Mucosa of descending colon (tissue), 3 donors: Measurements from ENCODE around the gene IFT122. TPM values are rescaled to one million over a fixed set of nuclear protein-coding genes. Genes with fewer than 3 reads are reported as not detected.
"Not testable (repeated sequence)": the region's sequence is repeated elsewhere in the genome, so short reads cannot be mapped to it uniquely, and the experiment has no call there.

ENCODE experiments used
- ATAC-seq: fragments of 200-7000 bp; cut with Tn5 transposase; one replicate; pipeline ENCODE4 v1.9.1; 2020; ENCODE audit warnings: mild to moderate bottlenecking, moderate library complexity
- DNase-seq, 3 donors: peaks; one replicate each; pipeline ENCODE4 v3.0.0-alpha.2; 2020
- H3K36me3 ChIP-seq: fragments of 200-600 bp; one replicate; pipeline ENCODE4 v1.8.0; 2021; ENCODE audit warnings: low read depth, mild to moderate bottlenecking
- H3K4me1 ChIP-seq: fragments of 200-600 bp; one replicate; pipeline ENCODE4 v1.8.0; 2021; ENCODE audit warnings: low read depth, mild to moderate bottlenecking
- H3K4me3 ChIP-seq: fragments of 200-600 bp; one replicate; pipeline ENCODE4 v1.8.0; 2021; ENCODE audit warnings: mild to moderate bottlenecking
- H3K9me3 ChIP-seq: fragments of 200-600 bp; one replicate; pipeline ENCODE4 v1.8.0; 2021; ENCODE audit warnings: mild to moderate bottlenecking
- intact Hi-C, 2 donors: fragments of 100-400 bp; cut with DNase I in 1 of 2; cut with micrococcal nuclease in 1 of 2; formaldehyde crosslinking; loops; one replicate each; pipeline versions ENCODE4 v1.11.0 to v1.11.1; 2022; cut with DNase I, micrococcal nuclease
- total RNA-seq, 3 donors: library from RNA; stranded (reverse); fragmentation: NEBNext Ultra II Directional in 2 of 3; extraction: Animal tissue kit (Norgen Biotek cat#: 25700) in 2 of 3; gene quantifications; one replicate each; pipeline versions ENCODE4 v1.2.1 to v1.2.4, GENCODE V29; 2021 to 2023
- TF ChIP-seq, protein P1 (sequence below): fragments of 200-600 bp; IDR thresholded peaks from one replicate; pipeline ENCODE4 v1.8.0; 2022; ENCODE audit warnings: antibody characterized with exemption, mild to moderate bottlenecking
- donor health status: DM: no; HTN: no; CAD: no; lungs with moderate emphysema.
- donor health status: DM: no; HTN: no; CAD: no.
- donor health status: DM: no; HTN: yes; CAD: no.

IFT122 gene
- total RNA-seq, 3 donors from 2014 or later: 24.6 to 35.0 (median 29.6) TPM

DNA sequence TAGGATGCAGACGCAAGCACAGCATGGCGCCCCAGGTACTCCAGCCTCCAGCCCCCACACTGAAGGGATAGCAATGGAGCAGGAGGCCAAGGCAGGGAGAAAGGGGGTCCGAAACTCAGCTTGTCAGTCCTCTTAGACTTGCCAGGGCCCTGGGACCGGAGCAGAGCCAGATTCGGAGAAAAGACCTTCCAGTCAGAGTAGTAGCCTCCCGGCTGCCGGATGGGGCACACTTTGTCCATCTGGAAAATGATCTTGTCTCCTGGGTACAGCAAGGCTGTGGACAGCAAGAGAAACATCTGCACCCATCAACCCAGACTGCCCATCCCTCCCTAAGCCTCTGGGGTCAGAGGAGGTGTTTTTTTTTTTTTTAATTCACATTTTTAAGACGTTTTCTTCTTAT, 35.9 kb upstream of the IFT122 start:
- Histone ChIP-seq H3K4me1 (no peaks in the 10 kb centered on the region), H3K9me3 (no peaks in the 10 kb centered on the region), H3K4me3 (no peak overlapping the region), H3K36me3 (no peaks in the 10 kb centered on the region)
- ATAC-seq (no peak), DNase-seq (no peak)
- TF ChIP-seq, protein P1, sequence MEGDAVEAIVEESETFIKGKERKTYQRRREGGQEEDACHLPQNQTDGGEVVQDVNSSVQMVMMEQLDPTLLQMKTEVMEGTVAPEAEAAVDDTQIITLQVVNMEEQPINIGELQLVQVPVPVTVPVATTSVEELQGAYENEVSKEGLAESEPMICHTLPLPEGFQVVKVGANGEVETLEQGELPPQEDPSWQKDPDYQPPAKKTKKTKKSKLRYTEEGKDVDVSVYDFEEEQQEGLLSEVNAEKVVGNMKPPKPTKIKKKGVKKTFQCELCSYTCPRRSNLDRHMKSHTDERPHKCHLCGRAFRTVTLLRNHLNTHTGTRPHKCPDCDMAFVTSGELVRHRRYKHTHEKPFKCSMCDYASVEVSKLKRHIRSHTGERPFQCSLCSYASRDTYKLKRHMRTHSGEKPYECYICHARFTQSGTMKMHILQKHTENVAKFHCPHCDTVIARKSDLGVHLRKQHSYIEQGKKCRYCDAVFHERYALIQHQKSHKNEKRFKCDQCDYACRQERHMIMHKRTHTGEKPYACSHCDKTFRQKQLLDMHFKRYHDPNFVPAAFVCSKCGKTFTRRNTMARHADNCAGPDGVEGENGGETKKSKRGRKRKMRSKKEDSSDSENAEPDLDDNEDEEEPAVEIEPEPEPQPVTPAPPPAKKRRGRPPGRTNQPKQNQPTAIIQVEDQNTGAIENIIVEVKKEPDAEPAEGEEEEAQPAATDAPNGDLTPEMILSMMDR: no peak
- intact Hi-C loops: no loop called here

DNA sequence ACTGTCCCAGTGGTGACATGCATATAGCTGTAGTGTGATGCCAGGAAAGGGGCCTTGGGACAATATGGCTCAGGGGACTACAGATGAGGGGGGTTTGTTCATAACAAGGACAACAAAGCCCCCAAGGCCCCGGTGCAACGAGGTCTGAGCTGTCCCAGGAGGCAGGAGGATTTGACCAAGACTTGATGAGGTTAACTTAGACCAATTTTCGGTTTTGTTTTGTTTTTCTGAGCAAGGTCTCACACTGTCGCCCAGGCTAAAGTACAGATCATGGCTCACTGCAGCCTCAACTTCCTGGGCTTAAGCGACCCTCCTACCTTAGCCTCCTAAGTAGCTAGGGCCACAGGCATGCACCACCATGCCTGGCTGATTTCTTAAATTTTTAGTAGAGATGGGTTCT, 35.4 kb upstream of the IFT122 start:
- intact Hi-C loops: no loop called here
- Histone ChIP-seq H3K4me3 (no peak overlapping the region), H3K9me3 (no peaks in the 10 kb centered on the region), H3K4me1 (no peaks in the 10 kb centered on the region), H3K36me3 (no peaks in the 10 kb centered on the region)
- ATAC-seq (no peak), DNase-seq (no peak)
- TF ChIP-seq, protein P1: no peak

DNA sequence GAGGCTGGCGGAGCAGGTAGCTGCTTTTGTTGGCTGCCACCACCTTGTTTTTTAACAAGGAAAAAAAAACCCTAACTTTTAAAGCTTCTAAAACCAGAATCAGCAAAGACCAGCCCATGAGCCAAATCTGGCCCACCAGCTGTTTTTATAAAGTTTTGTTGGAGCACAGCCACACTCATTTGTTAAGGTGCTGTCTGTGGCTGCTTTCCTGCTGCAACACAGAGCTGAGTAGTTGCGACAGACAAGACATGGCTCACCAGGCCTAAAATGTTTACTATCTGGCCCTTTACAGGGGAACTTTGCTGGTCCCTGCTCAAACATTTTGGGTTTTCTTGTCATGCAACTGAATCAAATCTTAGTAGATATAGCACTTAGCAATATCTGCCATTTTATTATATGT, 30.5 kb upstream of the IFT122 start:
- Histone ChIP-seq H3K36me3 (no peaks in the 10 kb centered on the region), H3K9me3 (no peaks in the 10 kb centered on the region), H3K4me1 (peaks cover 5% of the 10 kb centered on the region), H3K4me3 (no peak overlapping the region)
- ATAC-seq (no peak), DNase-seq (no peak)
- intact Hi-C loops: no loop called here
- TF ChIP-seq, protein P1: no peak

DNA sequence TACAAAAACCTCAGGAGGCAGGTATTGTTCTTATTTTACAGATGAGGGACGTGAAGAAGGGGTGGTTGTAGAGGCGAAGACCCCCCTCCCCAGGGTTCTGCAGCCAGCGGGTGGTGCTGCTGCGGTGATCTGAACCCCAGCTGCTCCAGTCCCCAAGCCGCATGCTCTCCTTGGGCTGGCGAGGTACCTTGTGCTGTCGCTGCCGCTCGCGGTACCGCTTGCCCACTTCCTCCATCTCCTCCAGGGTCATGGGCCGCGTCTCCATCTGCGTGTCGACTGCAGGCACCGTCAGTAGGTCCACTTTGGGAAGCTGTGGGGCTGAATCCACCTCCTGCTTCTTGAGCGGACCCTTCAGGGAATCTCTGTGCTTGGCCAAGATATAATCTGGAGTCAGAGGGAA, 29.1 kb upstream of the IFT122 start:
- Histone ChIP-seq H3K4me3 (no peak overlapping the region), H3K36me3 (no peaks in the 10 kb centered on the region), H3K9me3 (no peaks in the 10 kb centered on the region), H3K4me1 (peaks cover 5% of the 10 kb centered on the region)
- ATAC-seq (no peak), DNase-seq (no peak)
- TF ChIP-seq, protein P1: no peak
- intact Hi-C loops: no loop called here

DNA sequence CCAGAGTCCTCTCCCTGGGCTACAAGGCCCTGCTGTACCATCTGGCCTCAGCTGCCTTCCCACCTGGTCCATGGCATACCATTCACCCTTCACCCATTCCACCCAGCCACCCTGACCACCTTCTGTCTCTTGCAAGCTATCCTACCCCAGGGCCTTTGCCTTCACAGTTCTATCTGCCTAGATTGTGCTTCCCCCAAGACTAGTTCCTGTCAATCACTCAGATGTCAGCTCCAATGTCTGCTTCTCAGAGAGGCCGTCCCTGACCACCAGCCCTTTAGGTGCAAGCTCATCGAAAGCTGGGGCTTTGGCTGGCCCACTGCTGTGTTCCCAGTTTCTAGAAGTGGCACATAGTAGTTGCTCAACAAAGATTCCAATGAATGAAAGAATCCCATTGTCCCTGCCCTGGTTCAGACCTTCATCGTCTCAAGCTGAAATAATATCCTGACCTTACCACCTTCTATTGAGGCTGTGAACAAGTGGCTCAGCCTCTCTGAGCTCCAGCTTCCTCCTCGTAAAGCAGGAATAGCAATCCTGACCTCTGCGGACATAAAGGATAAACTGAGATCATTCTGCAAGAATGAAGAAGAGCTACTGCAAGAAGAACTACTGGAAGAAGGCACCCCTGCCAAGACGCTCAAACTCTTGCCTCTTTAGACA, 27.4 kb upstream of the IFT122 start:
- TF ChIP-seq, protein P1: no peak
- Histone ChIP-seq H3K4me3 (no peak overlapping the region), H3K36me3 (no peaks in the 10 kb centered on the region), H3K9me3 (no peaks in the 10 kb centered on the region), H3K4me1 (peaks cover 5% of the 10 kb centered on the region)
- ATAC-seq: no peak
- intact Hi-C loops: no loop called here
- DNase-seq: no peak

DNA sequence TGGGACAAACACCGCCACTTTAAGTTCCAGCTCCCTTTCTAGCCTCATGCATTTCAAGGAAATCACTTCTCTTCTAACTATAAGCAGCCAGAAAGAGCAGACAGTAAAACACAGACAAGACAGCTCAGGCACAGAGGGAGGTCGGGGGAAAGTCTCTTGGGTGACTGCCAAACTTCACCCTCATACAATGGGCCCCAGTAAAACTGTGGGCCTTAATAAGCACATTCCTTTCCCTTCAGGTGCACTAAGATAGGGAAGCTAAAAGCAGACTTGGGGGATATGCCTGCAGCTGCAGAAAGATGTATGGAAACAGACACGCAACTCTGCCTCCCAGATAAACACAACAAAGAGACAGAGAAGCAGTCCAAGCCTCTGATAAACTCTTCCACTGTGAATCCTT, 26.8 kb upstream of the IFT122 start:
- ATAC-seq, H3K36me3 ChIP-seq, DNase-seq, H3K4me1 ChIP-seq, H3K4me3 ChIP-seq, intact Hi-C loops, H3K9me3 ChIP-seq: not testable (repeated sequence)
